Loucy (cell line): Measurements from ENCODE around the gene SLC4A9.

ENCODE experiments used
- H2AFZ ChIP-seq: fragments of 200-600 bp; sonication (generic); 2 replicates; pipeline ENCODE4 v1.6.0; 2016; ENCODE audit warnings: antibody characterized with exemption, mild to moderate bottlenecking, low read length, moderate library complexity
- H3F3A ChIP-seq: fragments of 200-600 bp; 2 replicates; pipeline ENCODE4 v1.6.0; 2016; ENCODE audit warnings: antibody characterized with exemption, low read depth, mild to moderate bottlenecking
- H3K27me3 ChIP-seq: fragments of 200-600 bp; sonication (generic); 2 replicates; pipeline ENCODE4 v1.6.1; 2014; ENCODE audit warnings: low read length, mild to moderate bottlenecking; ENCODE audit not compliant: insufficient read depth, poor library complexity, severe bottlenecking
- H3K36me3 ChIP-seq: fragments of 200-600 bp; sonication (generic); 2 replicates; pipeline ENCODE4 v1.6.1; 2016; ENCODE audit warnings: low read length; ENCODE audit not compliant: insufficient read depth
- H3K4me1 ChIP-seq: fragments of 200-600 bp; sonication (generic); 2 replicates; pipeline ENCODE4 v1.5.1; 2014; ENCODE audit warnings: low read length, mild to moderate bottlenecking; ENCODE audit not compliant: insufficient read depth, poor library complexity, severe bottlenecking
- H3K4me2 ChIP-seq: fragments of 200-600 bp; sonication (generic); 2 replicates; pipeline ENCODE4 v1.6.0; 2014; ENCODE audit warnings: antibody characterized with exemption, low read length, low read depth, mild to moderate bottlenecking; ENCODE audit not compliant: poor library complexity, severe bottlenecking
- H3K4me3 ChIP-seq: fragments of 200-600 bp; sonication (generic); 2 replicates; pipeline ENCODE4 v1.5.1; 2014; ENCODE audit warnings: low read length, mild to moderate bottlenecking, mixed read lengths; ENCODE audit not compliant: poor library complexity, severe bottlenecking
- H3K79me2 ChIP-seq: fragments of 200-600 bp; sonication (generic); 2 replicates; pipeline ENCODE4 v1.6.1; 2014; ENCODE audit warnings: low read length; ENCODE audit not compliant: insufficient read depth
- H3K9ac ChIP-seq: fragments of 200-600 bp; sonication (generic); 2 replicates; pipeline ENCODE4 v1.6.0; 2014; ENCODE audit warnings: mild to moderate bottlenecking, low read depth, low read length, moderate library complexity; ENCODE audit not compliant: poor library complexity, severe bottlenecking
- H3K9me2 ChIP-seq: fragments of 200-600 bp; sonication (generic); replicated peaks from 2 replicates; pipeline ENCODE4 v1.6.1; 2016; ENCODE audit warnings: low read depth, low read length, mixed read lengths
- H3K9me3 ChIP-seq: fragments of 200-600 bp; sonication (generic); 2 replicates; pipeline ENCODE4 v1.6.1; 2014; ENCODE audit warnings: mild to moderate bottlenecking, antibody characterized with exemption, low read length, low read depth; ENCODE audit not compliant: insufficient read depth
- H4K20me1 ChIP-seq: fragments of 200-600 bp; sonication (generic); 2 replicates; pipeline ENCODE4 v1.6.0; 2014; ENCODE audit warnings: antibody characterized with exemption, low read length, mild to moderate bottlenecking; ENCODE audit not compliant: insufficient read depth, poor library complexity, severe bottlenecking
- EZH2phosphoT487 ChIP-seq: fragments of 200-600 bp; IDR thresholded peaks from 2 replicates; pipeline ENCODE4 v1.6.1; 2018; ENCODE audit warnings: antibody characterized with exemption, mild to moderate bottlenecking, moderate library complexity, borderline replicate concordance
- TF ChIP-seq, protein P1 (sequence below): fragments of 200-600 bp; sonication (generic); conservative IDR thresholded peaks from 2 replicates; pipeline ENCODE4 v1.5.1; 2014; ENCODE audit warnings: mild to moderate bottlenecking, antibody characterized with exemption, low read length

Gene SLC4A9

GRCh38 chr5:140399979-140400729, 40.2 kb downstream of the SLC4A9 start:
- Histone ChIP-seq H3K4me1 (peaks cover 27% of the 10 kb centered on the region), H3K9me2 (no peaks in the 10 kb centered on the region), H3F3A (no peaks in the 10 kb centered on the region), H2AFZ (peak overlapping the region; percentile 96), H3K4me3 (peak overlapping the region; percentile 81), H3K79me2 (peaks cover 52% of the 10 kb centered on the region), H3K36me3 (no peaks in the 10 kb centered on the region), H4K20me1 (peaks cover 38% of the 10 kb centered on the region), H3K9me3 (no peaks in the 10 kb centered on the region), H3K27me3 (no peaks in the 10 kb centered on the region), H3K4me2 (peak overlapping the region; percentile 94), H3K9ac (peak overlapping the region; percentile 77)
- TF ChIP-seq EZH2phosphoT487: no peak
- TF ChIP-seq, protein P1, sequence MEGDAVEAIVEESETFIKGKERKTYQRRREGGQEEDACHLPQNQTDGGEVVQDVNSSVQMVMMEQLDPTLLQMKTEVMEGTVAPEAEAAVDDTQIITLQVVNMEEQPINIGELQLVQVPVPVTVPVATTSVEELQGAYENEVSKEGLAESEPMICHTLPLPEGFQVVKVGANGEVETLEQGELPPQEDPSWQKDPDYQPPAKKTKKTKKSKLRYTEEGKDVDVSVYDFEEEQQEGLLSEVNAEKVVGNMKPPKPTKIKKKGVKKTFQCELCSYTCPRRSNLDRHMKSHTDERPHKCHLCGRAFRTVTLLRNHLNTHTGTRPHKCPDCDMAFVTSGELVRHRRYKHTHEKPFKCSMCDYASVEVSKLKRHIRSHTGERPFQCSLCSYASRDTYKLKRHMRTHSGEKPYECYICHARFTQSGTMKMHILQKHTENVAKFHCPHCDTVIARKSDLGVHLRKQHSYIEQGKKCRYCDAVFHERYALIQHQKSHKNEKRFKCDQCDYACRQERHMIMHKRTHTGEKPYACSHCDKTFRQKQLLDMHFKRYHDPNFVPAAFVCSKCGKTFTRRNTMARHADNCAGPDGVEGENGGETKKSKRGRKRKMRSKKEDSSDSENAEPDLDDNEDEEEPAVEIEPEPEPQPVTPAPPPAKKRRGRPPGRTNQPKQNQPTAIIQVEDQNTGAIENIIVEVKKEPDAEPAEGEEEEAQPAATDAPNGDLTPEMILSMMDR: no peak

DNA sequence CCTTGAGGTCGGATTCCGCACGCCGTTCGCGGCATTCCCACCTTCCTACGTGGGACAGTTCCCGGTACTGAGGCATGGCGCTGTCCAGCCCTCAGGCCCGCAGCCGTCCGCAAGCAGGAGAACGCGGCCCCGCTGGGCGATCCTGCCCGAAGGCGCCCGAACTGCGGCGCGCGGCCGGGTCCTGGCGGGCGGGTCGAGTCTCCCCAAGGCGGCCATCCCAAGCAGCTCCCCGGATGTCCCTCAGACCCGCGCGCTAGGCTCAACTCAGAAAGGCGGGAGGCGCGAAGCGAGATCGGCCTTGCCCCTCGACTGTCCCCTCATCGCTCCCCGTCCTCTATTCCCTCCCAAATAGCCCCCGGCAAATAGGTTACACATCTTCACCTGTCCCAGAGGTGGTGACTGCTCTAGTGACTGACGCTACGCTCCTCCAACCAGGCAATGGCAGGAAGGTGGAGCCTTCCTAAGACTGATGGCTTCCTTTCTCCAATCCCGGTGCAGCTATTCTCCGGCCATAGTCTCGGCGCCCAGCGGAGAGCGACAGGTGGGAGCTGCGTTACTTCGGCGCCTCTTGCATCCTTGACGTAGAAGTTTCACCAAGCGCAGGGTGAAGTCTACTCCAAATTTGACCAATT, 40.9 kb downstream of the SLC4A9 start:
- peak overlapping the region; percentile 81 for H3K4me3 ChIP-seq
- H3K9ac ChIP-seq: peak overlapping the region; percentile 77
- no peaks in the 10 kb centered on the region for H3K36me3 ChIP-seq
- no peaks in the 10 kb centered on the region for H3K9me2 ChIP-seq
- no peaks in the 10 kb centered on the region for H3K9me3 ChIP-seq
- H3F3A ChIP-seq: no peaks in the 10 kb centered on the region
- peak overlapping the region; percentile 96 for H2AFZ ChIP-seq
- H3K79me2 ChIP-seq: peaks cover 59% of the 10 kb centered on the region
- H3K4me2 ChIP-seq: peak overlapping the region; percentile 94
- TF ChIP-seq, protein P1: no peak
- TF ChIP-seq EZH2phosphoT487: no peak
- H4K20me1 ChIP-seq: peaks cover 45% of the 10 kb centered on the region
- H3K4me1 ChIP-seq: peaks cover 29% of the 10 kb centered on the region
- H3K27me3 ChIP-seq: no peaks in the 10 kb centered on the region

GRCh38 chr5:140401362-140402257, 41.6 kb downstream of the SLC4A9 start, which contains the start of gene ANKHD1:
TSS of gene ANKHD1 (plus strand) at chr5:140401833. CDS start at chr5:140401968, 135 bp downstream.
- H3K36me3 ChIP-seq: no peaks in the 10 kb centered on the region; the same call in 1 of the 2 replicates
- H2AFZ ChIP-seq: peak within 1 kb of the TSS; percentile 96
- peaks cover 31% of the 10 kb centered on the region for H3K4me1 ChIP-seq
- no peaks in the 10 kb centered on the region for H3K9me2 ChIP-seq
- peak within 1 kb of the TSS; percentile 81 for H3K4me3 ChIP-seq
- peaks cover 52% of the 10 kb centered on the region for H4K20me1 ChIP-seq
- no peaks in the 10 kb centered on the region for H3K27me3 ChIP-seq
- H3K9me3 ChIP-seq: no peaks in the 10 kb centered on the region
- H3K79me2 ChIP-seq: peaks cover 67% of the 10 kb centered on the region
- TF ChIP-seq EZH2phosphoT487: no peak
- TF ChIP-seq, protein P1: no peak
- H3K9ac ChIP-seq: peak within 1 kb of the TSS; percentile 88
- peak within 1 kb of the TSS; percentile 99 for H3K4me2 ChIP-seq
- no peaks in the 10 kb centered on the region for H3F3A ChIP-seq
